Measurements from ENCODE around the gene MICAL3.
"Not testable (repeated sequence)": the region's sequence is repeated elsewhere in the genome, so short reads cannot be mapped to it uniquely, and the experiment has no call there.

MICAL3 gene

DNA sequence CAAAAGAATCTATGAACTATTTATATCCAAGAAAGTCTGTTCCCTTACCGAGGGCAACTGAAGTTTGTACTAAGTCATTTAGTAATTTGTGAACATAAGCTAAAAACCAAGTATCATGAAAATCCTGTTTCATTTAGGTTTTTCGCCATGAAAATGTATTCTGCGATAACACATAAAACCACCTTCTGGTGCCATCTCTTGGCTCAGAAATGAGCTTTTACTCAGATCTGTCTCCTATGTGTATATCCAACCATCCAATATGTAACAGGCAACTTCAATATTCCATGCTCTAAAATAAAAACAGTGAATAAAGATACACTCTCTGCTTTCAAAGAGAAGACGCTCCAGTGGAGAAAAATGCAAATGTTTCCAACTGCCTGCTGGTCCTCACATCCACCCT is 132.0 kb downstream of the MICAL3 start:
- DNase-seq (ENCODE audit: low read depth in 1 of 2, low spot score in 1 of 2) = no peak

DNA sequence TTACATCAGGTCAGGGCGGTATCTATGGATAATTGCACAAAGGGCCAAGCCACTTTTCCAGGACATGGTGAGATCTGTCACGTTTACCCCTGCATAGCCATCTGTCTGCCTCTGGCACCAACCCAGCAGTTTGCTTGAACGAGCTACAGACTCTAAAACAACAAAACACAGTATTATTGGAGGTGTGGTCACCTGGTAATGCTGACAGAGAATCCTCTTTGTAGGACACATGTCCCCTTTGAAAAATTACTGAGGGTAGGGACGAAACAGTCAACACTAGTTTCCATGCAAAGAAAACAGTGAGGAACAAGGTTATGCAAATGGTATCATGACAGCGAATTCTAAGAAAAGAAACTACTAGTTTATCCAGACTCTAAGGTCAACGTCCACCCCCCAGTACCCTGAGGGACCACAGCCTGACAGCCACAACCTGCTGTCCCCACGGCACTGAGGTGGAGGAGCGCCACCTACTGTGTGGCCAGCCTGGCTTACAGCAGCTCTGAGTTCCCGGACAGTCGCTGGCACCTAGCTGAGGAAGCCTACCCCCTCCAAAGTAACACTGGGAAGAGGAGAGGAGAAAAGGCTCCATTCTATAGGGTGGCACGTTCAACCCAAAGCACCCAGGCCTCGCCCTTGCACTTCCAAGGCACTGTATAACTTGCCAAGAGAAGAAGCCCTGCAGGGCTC is 132.7 kb downstream of the MICAL3 start:
- no peak for DNase-seq (ENCODE audit: low read depth in 1 of 2, low spot score in 1 of 2)

DNA sequence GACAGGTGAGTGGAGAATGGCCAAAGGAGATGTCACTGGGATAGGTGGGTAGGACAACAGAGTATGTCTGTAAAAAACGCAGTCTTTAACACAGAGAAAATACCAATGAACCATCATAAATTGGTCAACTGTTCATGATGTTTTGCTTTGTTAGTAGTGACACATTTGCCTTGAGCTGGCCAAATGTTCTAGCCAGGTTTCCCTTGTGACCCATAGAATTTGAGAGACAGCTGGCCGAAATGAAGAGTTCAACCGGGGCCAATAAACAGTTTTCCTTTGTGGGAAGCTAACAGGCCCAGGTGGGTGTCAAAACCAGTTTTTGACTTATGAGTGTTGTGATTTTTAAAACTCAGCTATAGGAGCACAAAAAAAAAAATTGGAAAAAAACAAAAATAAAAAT is 133.5 kb downstream of the MICAL3 start:
- no peak for DNase-seq (ENCODE audit: low read depth in 1 of 2, low spot score in 1 of 2)

DNA sequence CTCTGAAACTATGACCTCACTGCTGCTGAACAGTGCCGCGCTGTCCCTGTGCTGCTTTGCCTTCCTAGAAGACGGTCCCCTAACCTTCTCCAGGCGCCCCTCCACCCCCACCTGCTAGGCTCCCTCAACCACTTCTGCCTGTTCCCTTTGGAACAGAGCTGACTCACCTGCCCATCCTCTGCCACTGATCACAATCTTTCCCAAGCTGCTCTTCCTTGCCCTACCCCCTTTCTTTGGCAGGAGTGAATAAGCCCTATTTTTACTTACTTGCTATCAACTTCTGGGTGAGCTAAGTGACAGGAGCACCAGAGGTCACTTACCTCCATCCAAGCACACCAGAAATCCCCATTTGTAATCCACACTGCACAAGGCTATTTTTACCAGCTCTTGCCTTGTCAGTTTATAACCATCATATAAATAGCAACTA is 134.1 kb downstream of the MICAL3 start:
- DNase-seq (ENCODE audit: low read depth in 1 of 2, low spot score in 1 of 2) = no peak

DNA sequence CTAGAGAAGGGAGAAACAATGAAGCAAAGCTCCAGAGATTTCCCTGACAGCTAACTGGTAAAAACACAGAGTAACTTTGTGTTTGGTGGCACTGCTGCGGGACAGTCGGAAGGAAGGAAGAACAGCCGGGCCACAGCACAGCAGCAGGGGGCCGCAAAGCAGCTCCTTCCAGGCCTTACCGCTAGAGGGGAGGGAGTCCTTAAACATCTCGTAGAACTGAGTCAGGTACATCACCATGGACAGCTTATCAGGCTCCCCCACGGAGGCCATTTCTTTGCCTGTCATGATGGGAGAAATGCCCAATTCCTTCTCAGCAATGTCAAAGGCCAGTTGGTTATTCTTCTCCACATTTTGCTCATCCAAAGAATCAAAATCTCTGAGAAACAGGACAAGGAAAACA is 135.5 kb downstream of the MICAL3 start:
- no peak for DNase-seq (ENCODE audit: low read depth in 1 of 2, low spot score in 1 of 2)

DNA sequence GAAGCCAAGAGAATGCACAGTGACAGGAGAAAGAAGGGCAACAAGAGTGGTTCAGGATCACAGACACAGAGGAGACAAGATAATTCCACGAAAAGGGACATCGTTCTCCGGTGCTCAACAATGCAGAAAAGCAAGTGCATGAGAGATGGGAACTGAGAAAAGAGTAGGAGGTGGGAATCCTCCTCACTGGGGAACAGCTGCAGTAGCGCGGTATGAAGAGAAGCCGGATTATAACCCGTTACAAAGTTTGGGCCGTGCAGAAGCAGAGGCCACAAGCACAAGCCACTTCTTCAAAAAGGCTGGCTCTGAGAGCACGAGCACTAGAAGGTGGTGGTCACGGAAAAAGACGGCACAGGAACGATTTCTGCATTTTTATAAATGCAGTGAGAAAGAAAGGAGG is 135.9 kb downstream of the MICAL3 start:
- DNase-seq (ENCODE audit: low read depth in 1 of 2, low spot score in 1 of 2) = no peak

DNA sequence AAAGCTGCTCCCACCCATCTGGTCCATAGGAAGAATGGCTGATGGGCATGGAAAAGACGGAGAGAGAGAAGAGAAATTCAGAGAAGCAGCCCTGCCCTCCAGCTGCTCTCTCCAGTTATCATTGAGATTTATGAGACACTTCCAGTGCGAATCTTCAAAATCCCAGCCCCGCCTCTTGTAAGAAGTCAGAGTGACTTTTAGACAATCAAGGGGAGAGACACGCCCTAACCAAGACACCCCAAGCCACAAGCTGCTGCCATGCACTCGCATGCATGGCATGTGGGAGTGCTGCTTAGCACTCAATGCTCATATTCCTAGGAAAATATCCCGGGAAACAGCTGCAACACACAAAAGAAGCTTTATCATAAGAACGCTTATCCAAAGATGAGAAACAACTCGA is 139.5 kb downstream of the MICAL3 start:
- DNase-seq (ENCODE audit: low read depth in 1 of 2, low spot score in 1 of 2) = no peak

DNA sequence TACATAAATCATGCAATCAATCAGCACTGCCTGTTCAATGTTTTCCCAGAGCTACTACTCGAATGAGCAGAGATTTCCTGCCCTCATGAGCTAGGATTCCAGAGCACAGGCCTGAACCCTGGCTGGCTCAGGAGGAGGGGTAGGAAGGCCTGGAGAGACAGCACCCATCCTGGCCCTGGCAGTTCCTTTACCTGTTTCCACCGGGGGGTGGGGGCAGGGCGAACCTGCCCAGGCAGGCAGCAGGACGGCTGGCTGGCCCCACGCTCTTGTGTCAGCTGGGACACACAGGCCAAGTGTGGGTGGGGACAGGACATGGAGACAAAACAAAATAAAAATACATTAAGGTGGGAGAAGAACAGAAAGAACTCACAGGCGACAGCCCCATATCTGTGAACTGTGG is 140.3 kb downstream of the MICAL3 start:
- DNase-seq (ENCODE audit: low read depth in 1 of 2, low spot score in 1 of 2) = no peak

DNA sequence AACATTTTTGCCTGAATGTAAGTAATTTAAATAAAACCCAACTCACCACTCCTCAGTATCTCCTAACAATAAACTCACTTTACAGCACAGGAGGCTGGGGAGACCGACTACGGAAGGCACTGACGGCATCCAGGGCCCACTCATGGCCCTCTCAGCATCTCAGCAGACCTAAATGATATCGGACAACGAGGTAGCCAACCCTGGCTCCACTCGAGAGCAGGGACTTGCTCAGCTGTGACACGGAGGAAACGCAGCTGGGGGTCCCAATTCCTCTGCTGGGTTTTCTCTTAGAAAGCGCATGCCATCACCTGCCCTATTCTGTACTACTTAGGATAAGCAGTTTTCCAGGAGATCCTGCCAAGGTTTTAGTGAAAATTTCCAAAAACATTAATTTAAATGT is 141.0 kb downstream of the MICAL3 start:
- no peak for DNase-seq (ENCODE audit: low read depth in 1 of 2, low spot score in 1 of 2)

DNA sequence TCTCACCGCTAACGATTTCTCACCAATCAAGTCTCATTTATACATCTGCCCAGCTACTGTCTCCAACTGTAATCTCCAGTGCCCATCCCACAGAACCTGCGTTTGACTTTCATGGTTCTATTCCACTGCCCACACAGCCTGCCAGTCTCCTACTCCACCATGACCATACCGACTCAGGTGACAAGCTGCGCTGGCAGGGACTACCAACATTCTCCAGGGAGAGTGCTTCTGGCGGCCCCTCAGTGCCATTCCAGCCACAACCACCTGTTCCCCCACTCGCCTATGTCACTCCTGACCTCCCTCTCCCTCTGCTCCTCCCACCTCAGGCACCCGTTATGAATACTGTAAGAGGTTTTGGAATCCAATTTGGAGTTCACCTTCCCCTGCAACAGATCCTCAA is 141.6 kb downstream of the MICAL3 start:
- DNase-seq (ENCODE audit: low read depth in 1 of 2, low spot score in 1 of 2) = no peak

DNA sequence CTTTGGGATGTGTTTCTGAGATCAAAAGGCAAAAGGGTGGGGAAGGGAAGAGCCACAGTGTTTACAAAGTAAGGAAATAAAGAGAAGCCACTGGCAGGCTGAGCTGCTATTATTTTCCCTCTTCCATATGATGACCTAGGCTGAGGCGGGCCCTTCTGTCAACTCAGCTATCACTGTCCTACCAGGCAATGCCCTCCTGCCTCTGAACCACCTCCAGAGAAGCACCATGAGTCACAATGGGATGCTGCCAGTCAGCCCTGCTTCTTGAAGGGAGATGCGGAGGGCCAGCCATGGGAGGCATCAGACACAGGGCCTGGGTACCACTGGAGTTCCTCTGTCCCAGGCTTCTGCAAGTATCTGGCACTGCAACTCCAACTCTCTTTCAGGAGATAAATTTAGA is 142.2 kb downstream of the MICAL3 start:
- no peak for DNase-seq (ENCODE audit: low read depth in 1 of 2, low spot score in 1 of 2)

DNA sequence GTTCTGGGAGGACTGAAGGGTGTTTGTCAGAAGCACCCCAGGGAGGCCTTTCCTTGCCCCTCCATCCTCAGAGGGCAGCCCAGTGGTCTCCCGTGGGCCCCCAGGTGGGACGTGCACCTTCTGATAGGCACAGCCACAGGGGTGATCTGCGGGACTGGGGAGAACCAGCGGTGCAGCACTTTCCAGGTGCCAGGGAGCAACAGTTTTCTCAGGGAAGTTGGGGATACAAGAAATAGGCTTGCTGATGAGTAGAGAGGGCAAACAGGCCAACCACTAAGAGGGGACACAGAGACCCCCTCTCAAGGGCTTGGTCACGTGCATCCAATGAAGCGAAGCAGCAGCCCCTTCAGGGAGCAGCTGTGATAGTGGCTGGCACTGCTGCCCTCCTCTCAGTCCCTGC is 143.0 kb downstream of the MICAL3 start:
- DNase-seq (ENCODE audit: low read depth in 1 of 2, low spot score in 1 of 2) = no peak

DNA sequence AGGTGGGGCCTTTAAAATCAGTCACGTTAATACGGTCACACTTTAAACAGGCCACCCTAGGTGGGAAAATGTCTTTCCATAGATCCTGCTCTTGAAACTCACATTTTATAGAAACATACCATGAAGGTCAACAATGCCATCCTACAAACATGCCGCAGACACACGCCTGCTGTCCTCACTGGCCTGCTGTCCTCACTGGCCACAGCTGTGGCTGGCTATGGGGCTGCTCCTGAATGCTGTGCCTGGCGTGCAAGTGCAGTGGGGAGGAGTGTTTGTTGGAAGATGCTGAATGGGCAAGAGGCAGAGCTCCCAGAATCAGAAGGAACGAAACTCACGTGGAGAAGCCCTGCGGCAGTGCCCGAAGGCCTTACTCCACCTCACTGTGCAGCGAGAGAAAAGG is 143.9 kb downstream of the MICAL3 start:
- DNase-seq (ENCODE audit: low read depth in 1 of 2, low spot score in 1 of 2) = no peak

DNA sequence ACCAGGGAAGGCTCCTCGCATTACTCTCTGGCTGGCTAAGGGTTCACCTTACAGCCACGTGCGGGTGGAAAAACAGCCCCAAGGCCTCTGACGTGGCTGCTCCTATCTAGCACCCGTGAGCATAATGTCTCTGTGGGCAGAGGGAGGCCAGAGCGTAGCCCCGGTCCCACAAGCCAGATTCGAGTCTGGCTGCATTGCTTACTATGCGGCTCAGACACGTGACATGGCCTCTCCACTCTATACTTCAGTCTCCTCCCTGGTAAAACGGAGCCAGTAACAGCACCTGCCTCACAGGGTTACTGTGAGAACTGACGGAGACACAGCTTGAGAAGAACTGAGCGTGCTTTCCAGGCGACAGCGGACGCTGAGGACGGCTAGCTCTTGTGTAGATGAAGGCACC is 144.3 kb downstream of the MICAL3 start:
- DNase-seq (ENCODE audit: low read depth in 1 of 2, low spot score in 1 of 2) = no peak

DNA sequence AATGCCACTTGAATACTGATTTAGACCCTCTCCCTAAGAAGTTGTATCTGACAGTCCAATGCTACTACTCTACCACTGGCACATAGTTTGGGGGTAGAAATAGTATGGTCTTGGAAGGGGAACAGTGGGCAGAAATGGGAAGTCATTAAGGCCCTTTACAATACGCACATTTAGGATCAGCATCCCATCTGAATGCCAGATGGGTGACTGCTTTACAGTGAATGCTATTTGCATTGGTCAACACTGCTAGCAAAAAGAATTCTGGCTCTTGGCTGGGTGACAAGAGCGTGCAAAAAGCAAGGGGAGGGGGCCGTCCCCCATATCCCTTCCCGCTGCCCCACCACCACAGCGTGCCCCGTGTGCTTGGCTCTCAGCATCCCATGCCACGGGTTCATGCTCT is 145.4 kb downstream of the MICAL3 start:
- DNase-seq (ENCODE audit: low read depth in 1 of 2, low spot score in 1 of 2) = no peak

DNA sequence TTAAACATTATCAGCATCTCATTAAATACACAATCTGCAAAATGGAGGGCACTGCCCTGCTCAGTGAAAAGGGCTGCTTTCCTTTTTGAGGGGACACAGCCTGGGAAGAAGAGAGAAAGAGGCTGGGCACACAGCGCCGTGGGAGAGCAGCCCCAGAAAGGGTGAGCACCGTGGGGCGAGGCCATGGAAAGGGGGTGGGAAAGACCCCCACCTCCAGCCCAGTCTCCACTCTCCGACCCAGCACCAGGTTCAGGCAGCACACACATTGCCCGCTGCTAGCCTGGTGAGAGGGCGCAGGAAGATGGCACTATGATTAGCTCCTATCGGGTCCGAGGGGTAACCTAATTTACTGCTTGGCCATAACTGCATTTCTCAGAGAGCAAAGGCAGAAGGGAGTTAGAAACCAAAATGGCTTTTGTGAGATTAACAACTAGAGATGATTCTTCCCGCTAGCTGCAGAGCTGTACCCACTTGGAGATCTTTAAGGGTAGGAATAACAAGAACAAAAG is 146.1 kb downstream of the MICAL3 start:
- no peak for DNase-seq (ENCODE audit: low read depth in 1 of 2, low spot score in 1 of 2)

DNA sequence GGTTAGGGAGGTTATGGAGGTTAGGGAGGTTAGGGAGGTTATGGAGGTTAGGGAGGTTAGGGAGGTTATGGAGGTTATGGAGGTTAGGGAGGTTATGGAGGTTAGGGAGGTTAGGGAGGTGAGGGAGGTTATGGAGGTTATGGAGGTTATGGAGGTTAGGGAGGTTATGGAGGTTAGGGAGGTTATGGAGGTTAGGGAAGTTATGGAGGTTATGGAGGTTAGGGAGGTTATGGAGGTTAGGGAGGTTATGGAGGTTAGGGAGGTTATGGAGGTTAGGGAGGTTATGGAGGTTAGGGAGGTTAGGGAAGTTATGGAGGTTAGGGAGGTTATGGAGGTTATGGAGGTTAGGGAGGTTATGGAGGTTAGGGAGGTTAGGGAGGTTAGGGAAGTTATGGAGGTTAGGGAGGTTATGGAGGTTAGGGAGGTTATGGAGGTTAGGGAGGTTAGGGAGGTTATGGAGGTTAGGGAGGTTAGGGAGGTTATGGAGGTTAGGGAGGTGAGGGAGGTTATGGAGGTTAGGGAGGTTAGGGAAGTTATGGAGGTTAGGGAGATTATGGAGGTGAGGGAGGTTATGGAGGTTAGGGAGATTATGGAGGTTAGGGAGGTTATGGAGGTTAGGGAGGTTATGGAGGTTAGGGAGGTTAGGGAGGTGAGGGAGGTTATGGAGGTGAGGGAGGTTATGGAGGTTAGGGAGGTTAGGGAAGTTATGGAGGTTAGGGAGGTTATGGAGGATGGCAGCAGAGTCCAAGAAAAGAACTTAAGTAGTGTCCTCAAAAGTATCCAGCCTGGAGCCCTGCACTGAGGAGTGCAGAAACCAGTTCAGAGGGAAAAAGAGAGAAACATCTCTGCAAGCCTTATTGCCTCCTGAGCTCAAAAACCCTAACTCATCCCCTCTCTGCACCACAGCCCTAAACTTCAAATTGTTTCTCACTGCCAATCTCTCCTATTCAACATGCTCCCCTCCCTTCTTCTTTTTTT is 147.2 kb downstream of the MICAL3 start:
- not testable (repeated sequence) for DNase-seq (ENCODE audit: low read depth in 1 of 2, low spot score in 1 of 2)

DNA sequence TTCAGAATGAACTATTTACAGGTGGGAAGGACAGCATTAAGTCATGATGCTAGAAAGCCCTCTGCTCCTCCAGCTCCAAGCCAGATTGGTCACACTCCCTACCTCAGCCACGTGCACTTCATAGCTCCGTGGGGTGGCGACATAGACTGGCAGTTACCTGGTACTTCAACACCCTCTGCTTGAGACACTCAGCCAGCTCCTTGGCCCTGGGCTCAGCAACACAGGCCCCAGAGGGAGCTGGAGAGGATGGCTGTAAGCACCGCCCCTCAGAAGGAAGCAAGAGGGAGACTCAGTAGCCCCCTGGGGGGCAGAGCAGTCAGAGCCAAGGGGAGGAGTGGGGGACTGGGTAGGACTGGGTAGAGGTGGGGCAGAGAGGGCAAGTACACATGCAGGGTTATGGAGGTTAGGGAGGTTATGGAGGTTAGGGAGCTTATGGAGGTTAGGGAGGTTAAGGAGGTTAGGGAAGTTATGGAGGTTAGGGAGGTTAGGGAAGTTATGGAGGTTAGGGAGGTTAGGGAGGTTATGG is 148.0 kb downstream of the MICAL3 start:
- no peak for DNase-seq (ENCODE audit: low read depth in 1 of 2, low spot score in 1 of 2)

DNA sequence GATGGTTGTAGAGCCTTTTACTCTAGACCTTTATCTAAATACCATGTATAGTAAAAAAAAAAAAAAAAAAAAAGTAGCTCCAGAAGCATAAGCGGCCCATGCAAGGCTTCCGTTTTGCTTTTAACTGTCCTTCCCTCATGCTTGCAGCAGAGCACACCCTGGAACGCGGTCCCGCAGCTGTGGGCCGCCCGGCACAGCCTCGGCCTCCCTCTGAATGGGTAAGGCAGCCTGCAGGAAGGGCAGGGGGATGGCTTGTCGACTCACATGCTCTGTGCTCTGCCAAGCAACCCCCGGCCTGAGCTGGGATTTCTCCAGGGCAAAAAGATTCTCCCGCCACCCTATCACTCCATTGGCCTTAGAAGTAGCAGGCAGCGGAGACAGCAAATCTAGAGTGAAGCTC is 148.7 kb downstream of the MICAL3 start:
- no peak for DNase-seq (ENCODE audit: low read depth in 1 of 2, low spot score in 1 of 2)

DNA sequence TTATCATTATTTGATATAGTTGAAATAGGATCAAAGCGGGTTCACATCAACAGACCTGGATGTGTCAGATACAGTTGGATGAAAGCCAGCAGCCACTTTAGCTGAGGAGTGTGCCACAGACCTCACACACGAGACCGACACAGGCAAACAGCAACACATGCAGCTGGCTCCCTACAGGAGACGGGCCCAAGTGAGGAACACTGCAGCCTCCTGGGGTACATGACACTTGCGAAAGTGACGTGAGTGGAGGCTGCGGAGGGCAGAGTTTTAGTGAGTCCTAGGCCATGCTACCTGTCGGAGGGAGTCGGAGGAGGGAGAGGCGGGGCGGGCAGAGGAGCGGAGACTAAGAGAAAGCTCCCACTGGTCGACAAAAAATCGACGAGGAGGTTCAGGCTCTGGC is 149.2 kb downstream of the MICAL3 start:
- no peak for DNase-seq (ENCODE audit: low read depth in 1 of 2, low spot score in 1 of 2)

DNA sequence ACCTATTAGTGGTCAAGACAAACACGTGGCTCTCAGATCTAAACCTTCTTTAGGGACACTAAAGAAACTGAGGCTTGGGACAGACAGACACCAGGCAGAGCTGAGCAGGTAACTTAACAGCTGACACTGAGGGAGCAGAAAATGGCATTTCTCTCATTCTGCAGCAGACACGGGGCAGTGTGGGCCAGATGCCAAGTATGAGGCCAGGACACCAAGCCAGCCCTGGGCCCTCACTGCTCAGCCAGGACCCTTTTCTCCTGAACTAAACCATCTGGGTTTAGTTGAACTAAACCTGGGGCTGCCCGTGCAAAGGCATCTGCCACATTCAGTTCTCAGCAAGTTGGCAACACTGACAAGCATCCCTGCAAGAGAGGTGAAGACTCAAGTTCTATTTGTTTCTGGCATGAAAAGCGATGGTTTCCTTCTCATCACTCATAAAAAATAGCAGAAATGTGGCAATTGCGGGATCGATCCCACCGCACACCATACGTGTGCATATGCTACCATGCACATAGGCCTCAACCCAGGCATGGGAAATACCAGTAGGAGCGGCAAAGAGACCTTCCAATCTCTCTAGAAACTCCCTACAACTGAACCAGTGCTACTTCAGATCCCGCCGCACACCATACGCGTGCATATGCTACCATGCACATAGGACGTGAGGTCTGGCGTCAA is 150.0 kb downstream of the MICAL3 start:
- DNase-seq (ENCODE audit: low read depth in 1 of 2, low spot score in 1 of 2) = no peak
